ENCODE measurements around the gene SERTAD4. TPM values are rescaled to one million over a fixed set of nuclear protein-coding genes. Genes with fewer than 3 reads are reported as not detected.

SERTAD4 gene
- total RNA-seq, 2 experiments from 2014 or later, result not detected

DNA sequence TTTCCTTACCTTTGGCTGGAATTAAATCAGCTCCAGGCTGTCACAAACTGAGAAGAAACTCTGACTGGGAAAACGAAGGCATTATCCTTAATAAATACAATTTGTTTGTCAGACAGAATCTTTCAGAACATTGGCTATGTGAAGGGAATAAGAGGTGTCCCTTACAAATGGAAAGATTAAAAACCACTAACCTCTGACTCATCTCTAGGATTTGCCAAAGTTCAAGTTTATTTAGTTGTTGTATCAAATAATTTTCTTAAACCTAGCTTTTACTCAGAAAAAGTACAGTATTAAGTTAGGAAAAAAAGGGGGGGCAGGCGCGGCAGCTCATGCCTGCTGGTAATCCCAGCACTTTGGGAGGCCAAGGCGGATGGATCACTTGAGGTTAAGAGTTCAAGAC lies 15.7 kb downstream of the SERTAD4 start:
- H3K4me1 ChIP-seq (ENCODE audit: insufficient read depth, low read length), result peaks cover 24% of the 10 kb centered on the region
- TF ChIP-seq, protein P1, sequence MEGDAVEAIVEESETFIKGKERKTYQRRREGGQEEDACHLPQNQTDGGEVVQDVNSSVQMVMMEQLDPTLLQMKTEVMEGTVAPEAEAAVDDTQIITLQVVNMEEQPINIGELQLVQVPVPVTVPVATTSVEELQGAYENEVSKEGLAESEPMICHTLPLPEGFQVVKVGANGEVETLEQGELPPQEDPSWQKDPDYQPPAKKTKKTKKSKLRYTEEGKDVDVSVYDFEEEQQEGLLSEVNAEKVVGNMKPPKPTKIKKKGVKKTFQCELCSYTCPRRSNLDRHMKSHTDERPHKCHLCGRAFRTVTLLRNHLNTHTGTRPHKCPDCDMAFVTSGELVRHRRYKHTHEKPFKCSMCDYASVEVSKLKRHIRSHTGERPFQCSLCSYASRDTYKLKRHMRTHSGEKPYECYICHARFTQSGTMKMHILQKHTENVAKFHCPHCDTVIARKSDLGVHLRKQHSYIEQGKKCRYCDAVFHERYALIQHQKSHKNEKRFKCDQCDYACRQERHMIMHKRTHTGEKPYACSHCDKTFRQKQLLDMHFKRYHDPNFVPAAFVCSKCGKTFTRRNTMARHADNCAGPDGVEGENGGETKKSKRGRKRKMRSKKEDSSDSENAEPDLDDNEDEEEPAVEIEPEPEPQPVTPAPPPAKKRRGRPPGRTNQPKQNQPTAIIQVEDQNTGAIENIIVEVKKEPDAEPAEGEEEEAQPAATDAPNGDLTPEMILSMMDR (IDR thresholded peaks at IDR 0.05), result no peak
- H3K36me3 ChIP-seq (ENCODE audit: insufficient read depth, low read length), result no peaks in the 10 kb centered on the region
- H3K27me3 Mint-ChIP-seq, result peaks cover 83% of the 10 kb centered on the region
- no peaks in the 10 kb centered on the region for H3K9me3 Mint-ChIP-seq
- peaks cover 0 to 14% of the 10 kb centered on the region in 2 experiments for H3K9me3 ChIP-seq (ENCODE audit: control insufficient read depth in 1 of 2, insufficient read depth in 1 of 2, low read length in 2 of 2)
- H3K27me3 ChIP-seq (ENCODE audit: control insufficient read depth in 1 of 2, insufficient read depth in 2 of 2, low read length in 2 of 2), result peaks cover 49 to 63% of the 10 kb centered on the region in 2 experiments
- intact Hi-C loops (cut with DNase I, micrococcal nuclease), result no loop called here
- no peaks in the 10 kb centered on the region for H3K36me3 Mint-ChIP-seq (ENCODE audit: low read depth)
- ChIA-PET CTCF (no interaction called here), POLR2A (no interaction called here)
- H3K4me1 Mint-ChIP-seq (ENCODE audit: low read depth), result peaks cover 20% of the 10 kb centered on the region
- H3K27ac Mint-ChIP-seq, result no peak overlapping the region
- H3K4me3 Mint-ChIP-seq, result no peak overlapping the region
- ATAC-seq (ENCODE audit: poor library complexity) (no peak), DNase-seq (no peak)
- H3K4me3 ChIP-seq (ENCODE audit: low read length), result no peak overlapping the region
- no peak overlapping the region for H3K27ac ChIP-seq (ENCODE audit: low read depth in 1 of 2, low read length in 2 of 2)

GRCh38 chr1:210250665-210250997 lies 18.0 kb downstream of the SERTAD4 start:
- Histone ChIP-seq H3K4me1 (ENCODE audit: insufficient read depth, low read length) (peaks cover 24% of the 10 kb centered on the region), H3K27me3 (ENCODE audit: control insufficient read depth in 1 of 2, insufficient read depth in 2 of 2, low read length in 2 of 2) (peaks cover 53 to 80% of the 10 kb centered on the region in 2 experiments), H3K9me3 (ENCODE audit: control insufficient read depth in 1 of 2, insufficient read depth in 1 of 2, low read length in 2 of 2) (peaks cover 0 to 14% of the 10 kb centered on the region in 2 experiments), H3K27ac (ENCODE audit: low read depth in 1 of 2, low read length in 2 of 2) (no peak overlapping the region), H3K4me3 (ENCODE audit: low read length) (no peak overlapping the region), H3K36me3 (ENCODE audit: insufficient read depth, low read length) (no peaks in the 10 kb centered on the region)
- intact Hi-C loops (cut with DNase I, micrococcal nuclease), result no loop called here
- TF ChIP-seq, protein P1 (IDR thresholded peaks at IDR 0.05), result no peak
- CTCF ChIA-PET, result no interaction called here
- Mint-ChIP-seq H3K9me3 (no peaks in the 10 kb centered on the region), H3K4me3 (peak overlapping the region; percentile 34), H3K36me3 (ENCODE audit: low read depth) (no peaks in the 10 kb centered on the region), H3K27ac (no peak overlapping the region), H3K4me1 (ENCODE audit: low read depth) (peaks cover 20% of the 10 kb centered on the region), H3K27me3 (peaks cover 87% of the 10 kb centered on the region)
- DNase-seq (peak in 2 of 14 experiments; percentile 6 to 13), ATAC-seq (ENCODE audit: poor library complexity) (no peak)
- POLR2A ChIA-PET, result no interaction called here

- H3K4me1 ChIP-seq (ENCODE audit: insufficient read depth, low read length), result peaks cover 24% of the 10 kb centered on the region
- POLR2A ChIA-PET, result no interaction called here
- no peak overlapping the region for H3K27ac Mint-ChIP-seq
- H3K9me3 Mint-ChIP-seq, result no peaks in the 10 kb centered on the region
- no peaks in the 10 kb centered on the region for H3K36me3 Mint-ChIP-seq (ENCODE audit: low read depth)
- peaks cover 20% of the 10 kb centered on the region for H3K4me1 Mint-ChIP-seq (ENCODE audit: low read depth)
- H3K27me3 Mint-ChIP-seq, result peaks cover 87% of the 10 kb centered on the region
- TF ChIP-seq, protein P1 (IDR thresholded peaks at IDR 0.05), result no peak
- no peak overlapping the region for H3K4me3 ChIP-seq (ENCODE audit: low read length)
- no peaks in the 10 kb centered on the region for H3K36me3 ChIP-seq (ENCODE audit: insufficient read depth, low read length)
- DNase-seq (peak in 2 of 14 experiments; percentile 12 to 22), ATAC-seq (ENCODE audit: poor library complexity) (no peak)
- intact Hi-C loops (cut with DNase I, micrococcal nuclease), result no loop called here
- peaks cover 0 to 14% of the 10 kb centered on the region in 2 experiments for H3K9me3 ChIP-seq (ENCODE audit: control insufficient read depth in 1 of 2, insufficient read depth in 1 of 2, low read length in 2 of 2)
- peak overlapping the region; percentile 65 for H3K4me3 Mint-ChIP-seq
- CTCF ChIA-PET, result no interaction called here
- no peak overlapping the region for H3K27ac ChIP-seq (ENCODE audit: low read depth in 1 of 2, low read length in 2 of 2)
- H3K27me3 ChIP-seq (ENCODE audit: control insufficient read depth in 1 of 2, insufficient read depth in 2 of 2, low read length in 2 of 2), result peaks cover 52 to 83% of the 10 kb centered on the region in 2 experiments
These were observed 18.5 kb downstream of the SERTAD4 start for GRCh38 chr1:210250998-210251679.

Data from CD4-positive, alpha-beta T cell (primary cell).